IMR-90 (cell line): ENCODE data around the gene DZIP1L.

Experiments
- CEBPB ChIP-seq: IDR thresholded peaks from 2 replicates; pipeline ENCODE4 v1.6.1; 2012; ENCODE audit warnings: low read depth, low read length, improper control_type of control experiment
- FOS ChIP-seq: fragments of 150-350 bp; IDR thresholded peaks from 2 replicates; pipeline ENCODE4 v1.6.1; 2016; ENCODE audit warnings: low read depth, low read length
- MAZ ChIP-seq: IDR thresholded peaks from 2 replicates; pipeline ENCODE4 v1.6.1; 2012; ENCODE audit warnings: low read depth, mild to moderate bottlenecking, low read length, improper control_type of control experiment, moderate library complexity, borderline replicate concordance
- POLR2A ChIP-seq: IDR thresholded peaks from 2 replicates; pipeline ENCODE4 v1.6.1; 2012; ENCODE audit warnings: mild to moderate bottlenecking, low read depth, low read length
- RAD21 ChIP-seq: IDR thresholded peaks from 2 replicates; pipeline ENCODE4 v1.6.1; 2012; ENCODE audit warnings: low read length, improper control_type of control experiment
- TF ChIP-seq, protein P1 (sequence below): conservative IDR thresholded peaks from 2 replicates; pipeline ENCODE4 v1.5.1; 2012; ENCODE audit warnings: mild to moderate bottlenecking, low read depth, low read length, improper control_type of control experiment
- TF ChIP-seq, protein P2 (sequence below): fragments of 150-350 bp; IDR thresholded peaks from 2 replicates; pipeline ENCODE4 v1.6.1; 2016; ENCODE audit warnings: low read depth, mild to moderate bottlenecking, low read length, moderate library complexity, borderline replicate concordance
- TF ChIP-seq, protein P3 (sequence below): fragments of 150-350 bp; IDR thresholded peaks from 2 replicates; pipeline ENCODE4 v1.6.1; 2017; ENCODE audit warnings: mild to moderate bottlenecking, antibody characterized with exemption, low read length, low read depth

DNA sequence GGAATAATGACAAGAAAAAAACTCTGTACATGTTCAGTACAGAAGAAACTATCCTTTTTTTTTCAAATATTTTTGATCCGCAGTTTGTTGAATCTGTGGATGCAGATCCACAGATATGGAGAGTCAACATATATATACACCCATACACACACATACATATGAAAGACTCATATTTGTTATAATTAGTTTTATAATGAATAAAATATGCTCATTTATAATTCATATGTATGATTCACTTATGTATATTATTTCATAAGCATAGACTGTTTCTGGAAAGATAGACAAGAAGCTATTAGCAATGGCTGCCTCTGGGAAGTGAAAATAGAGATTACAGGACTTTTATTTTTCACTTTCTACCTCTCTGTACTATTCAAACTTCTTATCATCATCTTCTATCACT, 9.8 kb downstream of the DZIP1L start:
- TF ChIP-seq, protein P1, sequence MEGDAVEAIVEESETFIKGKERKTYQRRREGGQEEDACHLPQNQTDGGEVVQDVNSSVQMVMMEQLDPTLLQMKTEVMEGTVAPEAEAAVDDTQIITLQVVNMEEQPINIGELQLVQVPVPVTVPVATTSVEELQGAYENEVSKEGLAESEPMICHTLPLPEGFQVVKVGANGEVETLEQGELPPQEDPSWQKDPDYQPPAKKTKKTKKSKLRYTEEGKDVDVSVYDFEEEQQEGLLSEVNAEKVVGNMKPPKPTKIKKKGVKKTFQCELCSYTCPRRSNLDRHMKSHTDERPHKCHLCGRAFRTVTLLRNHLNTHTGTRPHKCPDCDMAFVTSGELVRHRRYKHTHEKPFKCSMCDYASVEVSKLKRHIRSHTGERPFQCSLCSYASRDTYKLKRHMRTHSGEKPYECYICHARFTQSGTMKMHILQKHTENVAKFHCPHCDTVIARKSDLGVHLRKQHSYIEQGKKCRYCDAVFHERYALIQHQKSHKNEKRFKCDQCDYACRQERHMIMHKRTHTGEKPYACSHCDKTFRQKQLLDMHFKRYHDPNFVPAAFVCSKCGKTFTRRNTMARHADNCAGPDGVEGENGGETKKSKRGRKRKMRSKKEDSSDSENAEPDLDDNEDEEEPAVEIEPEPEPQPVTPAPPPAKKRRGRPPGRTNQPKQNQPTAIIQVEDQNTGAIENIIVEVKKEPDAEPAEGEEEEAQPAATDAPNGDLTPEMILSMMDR, result no peak
- TF ChIP-seq RAD21 (no peak), POLR2A (no peak), MAZ (no peak), CEBPB (no peak), FOS (no peak)
- TF ChIP-seq, protein P2, sequence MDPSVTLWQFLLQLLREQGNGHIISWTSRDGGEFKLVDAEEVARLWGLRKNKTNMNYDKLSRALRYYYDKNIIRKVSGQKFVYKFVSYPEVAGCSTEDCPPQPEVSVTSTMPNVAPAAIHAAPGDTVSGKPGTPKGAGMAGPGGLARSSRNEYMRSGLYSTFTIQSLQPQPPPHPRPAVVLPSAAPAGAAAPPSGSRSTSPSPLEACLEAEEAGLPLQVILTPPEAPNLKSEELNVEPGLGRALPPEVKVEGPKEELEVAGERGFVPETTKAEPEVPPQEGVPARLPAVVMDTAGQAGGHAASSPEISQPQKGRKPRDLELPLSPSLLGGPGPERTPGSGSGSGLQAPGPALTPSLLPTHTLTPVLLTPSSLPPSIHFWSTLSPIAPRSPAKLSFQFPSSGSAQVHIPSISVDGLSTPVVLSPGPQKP, result no peak
- TF ChIP-seq, protein P3, sequence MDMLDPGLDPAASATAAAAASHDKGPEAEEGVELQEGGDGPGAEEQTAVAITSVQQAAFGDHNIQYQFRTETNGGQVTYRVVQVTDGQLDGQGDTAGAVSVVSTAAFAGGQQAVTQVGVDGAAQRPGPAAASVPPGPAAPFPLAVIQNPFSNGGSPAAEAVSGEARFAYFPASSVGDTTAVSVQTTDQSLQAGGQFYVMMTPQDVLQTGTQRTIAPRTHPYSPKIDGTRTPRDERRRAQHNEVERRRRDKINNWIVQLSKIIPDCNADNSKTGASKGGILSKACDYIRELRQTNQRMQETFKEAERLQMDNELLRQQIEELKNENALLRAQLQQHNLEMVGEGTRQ, result no peak
